ENCODE results near the gene TRPV6. TPM values are rescaled to one million over a fixed set of nuclear protein-coding genes. Genes with fewer than 3 reads are reported as not detected.

The TRPV6 gene
- total RNA-seq, 1 experiment from 2014 or later = not detected

DNA sequence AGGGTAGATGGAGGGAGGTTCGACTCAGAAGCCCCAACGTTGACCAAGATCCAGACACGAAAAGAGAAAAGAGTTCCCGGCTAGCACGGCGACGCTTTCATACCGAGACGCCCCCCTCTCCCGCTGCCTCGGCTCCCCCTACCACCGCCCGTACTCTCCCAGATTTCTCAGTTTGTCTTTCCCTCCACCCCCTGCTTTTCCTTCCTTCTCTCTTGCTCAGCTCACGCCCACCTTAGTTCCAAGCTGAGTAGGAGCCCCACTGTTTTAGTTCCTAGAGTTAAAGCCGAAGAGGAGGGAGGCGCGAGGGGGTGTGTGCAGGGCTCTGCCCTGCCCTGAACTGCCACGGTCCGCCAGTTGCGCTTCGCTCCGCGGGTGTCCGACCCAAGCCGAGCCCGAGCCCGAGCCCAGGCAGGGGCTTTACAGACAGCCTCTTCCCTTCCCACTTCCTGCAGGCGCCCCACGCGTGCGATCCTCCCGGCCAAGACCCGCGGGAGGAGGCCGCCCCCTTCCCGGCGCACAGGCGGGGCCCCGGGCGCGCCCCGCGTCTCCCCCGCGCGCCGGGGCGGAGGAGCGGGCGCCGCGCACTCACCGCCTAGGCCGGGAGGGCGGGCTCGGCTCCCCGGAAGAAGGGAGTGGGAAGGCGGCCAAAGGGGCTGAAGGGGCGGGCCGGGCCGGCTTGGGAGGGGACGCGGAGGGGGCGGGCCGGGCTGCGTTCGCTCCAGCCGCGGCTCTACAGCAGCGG, 31.0 kb downstream of the TRPV6 start, which contains the start of gene EPHB6:
TSS of gene EPHB6 (plus strand) at position 705 of the 742 bp plus-strand sequence. CDS start 8,152 bp downstream, outside the sequence.
- peak within 1 kb of the TSS; percentile 50 for H3K4me3 ChIP-seq
- peak; percentile 68 for DNase-seq
- no peaks in the 10 kb centered on the region for H3K9me3 ChIP-seq
- H3K27me3 ChIP-seq = peaks cover 4% of the 10 kb centered on the region; the same call in 1 of the 2 replicates
- H3K36me3 ChIP-seq = no peaks in the 10 kb centered on the region

GRCh38 chr7:142853739-142854371, 31.7 kb downstream of the TRPV6 start:
- no peaks in the 10 kb centered on the region for H3K9me3 ChIP-seq
- peak overlapping the region; percentile 50 for H3K4me3 ChIP-seq
- peaks cover 4% of the 10 kb centered on the region; the same call in 1 of the 2 replicates for H3K27me3 ChIP-seq
- peak; percentile 31 for DNase-seq
- no peaks in the 10 kb centered on the region for H3K36me3 ChIP-seq

DNA sequence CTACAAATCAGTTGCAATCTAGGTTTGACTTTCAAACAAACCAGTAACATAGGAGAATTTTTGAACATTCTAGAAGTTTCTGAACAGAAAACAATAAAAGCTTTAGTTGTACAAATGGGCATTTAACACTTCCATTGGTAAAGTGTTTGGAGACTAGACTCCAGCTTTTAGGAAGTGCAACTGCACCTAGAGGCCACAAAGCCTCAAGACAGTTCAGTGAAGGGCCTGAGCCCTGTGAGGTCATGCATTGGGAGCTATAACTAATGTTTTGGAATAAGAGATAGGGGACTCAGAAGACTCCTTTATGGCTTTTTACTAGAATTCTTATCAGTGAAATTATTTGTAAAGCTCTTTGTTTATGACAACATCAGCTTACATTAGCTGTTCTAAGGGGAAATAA, 33.6 kb downstream of the TRPV6 start:
- no peak for DNase-seq
- Histone ChIP-seq H3K9me3 (no peaks in the 10 kb centered on the region), H3K36me3 (no peaks in the 10 kb centered on the region), H3K27me3 (peaks cover 4% of the 10 kb centered on the region; the same call in 1 of the 2 replicates), H3K4me3 (no peak overlapping the region)

- no peak overlapping the region for H3K4me3 ChIP-seq
- DNase-seq = no peak
- no peaks in the 10 kb centered on the region for H3K9me3 ChIP-seq
- H3K36me3 ChIP-seq = no peaks in the 10 kb centered on the region
- peaks cover 4% of the 10 kb centered on the region; the same call in 1 of the 2 replicates for H3K27me3 ChIP-seq
Observed at GRCh38 chr7:142851269-142851668, 34.3 kb downstream of the TRPV6 start.

- DNase-seq = no peak
- H3K9me3 ChIP-seq = no peaks in the 10 kb centered on the region
- H3K4me3 ChIP-seq = no peak overlapping the region
- no peaks in the 10 kb centered on the region for H3K27me3 ChIP-seq
- H3K36me3 ChIP-seq = no peaks in the 10 kb centered on the region
Observed at GRCh38 chr7:142847353-142847752, 38.2 kb downstream of the TRPV6 start.

DNA sequence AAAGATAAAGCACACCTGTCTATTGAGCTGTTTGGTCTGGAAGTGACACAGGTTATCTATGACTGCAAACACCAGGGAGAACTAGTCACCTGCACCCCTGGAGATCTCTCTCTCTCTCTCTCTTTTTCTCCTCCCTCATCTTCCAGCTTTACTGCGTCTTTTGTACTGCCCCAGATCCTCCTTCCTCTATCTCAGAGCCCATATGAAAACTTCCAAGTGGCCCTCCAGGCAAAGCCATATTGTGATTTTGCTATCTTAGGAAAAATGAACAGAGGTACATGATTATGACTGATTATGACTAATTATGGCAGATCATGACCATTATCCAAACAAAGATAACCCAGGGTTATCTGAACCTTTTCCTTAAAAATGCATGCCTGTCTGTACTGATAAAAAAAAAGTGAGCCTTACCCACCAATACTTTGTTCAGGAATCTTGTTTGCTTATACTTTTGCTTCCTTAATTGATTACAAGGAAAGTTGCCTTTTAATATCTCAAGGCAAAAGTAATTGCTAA, 43.2 kb downstream of the TRPV6 start:
- DNase-seq = no peak
- H3K4me3 ChIP-seq = no peak overlapping the region
- no peaks in the 10 kb centered on the region for H3K27me3 ChIP-seq
- no peaks in the 10 kb centered on the region for H3K36me3 ChIP-seq
- no peaks in the 10 kb centered on the region for H3K9me3 ChIP-seq

DNA sequence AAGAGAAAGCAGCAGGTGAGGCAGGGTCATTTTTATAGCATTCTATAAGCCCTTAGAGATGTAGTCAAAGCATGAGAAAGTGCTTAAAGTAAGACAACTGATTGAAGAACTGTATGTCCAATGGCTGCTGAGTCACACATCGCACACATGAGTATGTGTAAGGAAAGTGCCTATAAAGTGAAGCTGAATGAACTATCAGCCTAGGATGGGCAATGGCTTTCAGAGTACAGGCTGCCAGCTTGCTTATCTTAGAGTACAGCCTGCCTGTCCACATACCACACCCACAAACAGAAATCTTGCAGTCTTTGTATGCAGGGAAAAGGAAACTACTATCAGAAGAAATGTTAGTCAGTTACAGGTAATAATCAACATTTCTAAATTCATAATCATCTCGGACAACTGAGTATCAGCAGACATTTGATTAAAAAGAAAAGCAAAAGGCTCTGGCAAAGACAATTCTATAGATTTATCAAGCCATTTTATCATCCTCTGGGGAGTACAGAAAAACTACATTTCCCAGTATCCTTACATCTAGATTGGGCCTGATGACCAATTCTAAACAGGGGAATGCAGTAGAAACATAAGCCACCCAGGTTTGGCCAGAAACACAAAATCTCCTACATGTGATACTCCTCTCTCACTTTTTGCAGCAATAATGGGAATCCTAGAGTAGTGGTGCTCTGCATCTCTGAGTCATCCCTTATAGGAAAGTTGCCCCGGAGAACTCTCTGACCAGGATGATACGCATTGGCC, 46.9 kb downstream of the TRPV6 start:
- Histone ChIP-seq H3K9me3 (no peaks in the 10 kb centered on the region), H3K4me3 (no peak overlapping the region), H3K27me3 (no peaks in the 10 kb centered on the region), H3K36me3 (no peaks in the 10 kb centered on the region)
- no peak for DNase-seq

GRCh38 chr7:142836426-142836825, 49.1 kb downstream of the TRPV6 start:
- H3K9me3 ChIP-seq = no peaks in the 10 kb centered on the region

DNA sequence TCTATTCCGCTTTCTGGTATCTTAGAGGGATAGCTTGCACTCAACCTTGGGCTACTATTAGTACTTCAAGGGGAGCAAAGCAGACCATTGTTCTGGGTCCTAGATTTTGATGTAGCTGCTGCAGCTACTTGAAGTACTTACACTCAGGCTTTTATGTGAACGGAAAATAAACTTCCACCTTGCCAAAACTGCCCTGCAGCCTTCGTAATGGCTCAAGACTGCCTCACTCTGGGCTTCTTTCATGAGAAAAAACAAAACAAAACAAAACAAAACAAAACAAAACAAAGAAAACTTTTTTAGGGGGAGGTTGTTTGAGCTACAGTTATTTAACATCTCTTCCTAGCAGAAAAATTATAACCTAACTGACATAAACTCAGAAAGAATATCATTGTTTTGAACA, 50.1 kb downstream of the TRPV6 start:
- no peak for DNase-seq
- Histone ChIP-seq H3K9me3 (no peaks in the 10 kb centered on the region), H3K36me3 (no peaks in the 10 kb centered on the region), H3K27me3 (no peaks in the 10 kb centered on the region), H3K4me3 (no peak overlapping the region)

More at GRCh38 chr7:142836426-142836825, 49.1 kb downstream of the TRPV6 start:
- Histone ChIP-seq H3K4me3 (no peak overlapping the region), H3K27me3 (no peaks in the 10 kb centered on the region), H3K36me3 (no peaks in the 10 kb centered on the region)
- no peak for DNase-seq

- no peak for DNase-seq
- no peaks in the 10 kb centered on the region for H3K27me3 ChIP-seq
- H3K9me3 ChIP-seq = no peaks in the 10 kb centered on the region
- H3K36me3 ChIP-seq = no peaks in the 10 kb centered on the region
- H3K4me3 ChIP-seq = no peak overlapping the region
Observed at GRCh38 chr7:142833174-142834048, 52.1 kb downstream of the TRPV6 start.

- H3K4me3 ChIP-seq = no peak overlapping the region
- DNase-seq = no peak
- H3K27me3 ChIP-seq = no peaks in the 10 kb centered on the region
Observed at GRCh38 chr7:142832417-142832816, 53.1 kb downstream of the TRPV6 start.

DNA sequence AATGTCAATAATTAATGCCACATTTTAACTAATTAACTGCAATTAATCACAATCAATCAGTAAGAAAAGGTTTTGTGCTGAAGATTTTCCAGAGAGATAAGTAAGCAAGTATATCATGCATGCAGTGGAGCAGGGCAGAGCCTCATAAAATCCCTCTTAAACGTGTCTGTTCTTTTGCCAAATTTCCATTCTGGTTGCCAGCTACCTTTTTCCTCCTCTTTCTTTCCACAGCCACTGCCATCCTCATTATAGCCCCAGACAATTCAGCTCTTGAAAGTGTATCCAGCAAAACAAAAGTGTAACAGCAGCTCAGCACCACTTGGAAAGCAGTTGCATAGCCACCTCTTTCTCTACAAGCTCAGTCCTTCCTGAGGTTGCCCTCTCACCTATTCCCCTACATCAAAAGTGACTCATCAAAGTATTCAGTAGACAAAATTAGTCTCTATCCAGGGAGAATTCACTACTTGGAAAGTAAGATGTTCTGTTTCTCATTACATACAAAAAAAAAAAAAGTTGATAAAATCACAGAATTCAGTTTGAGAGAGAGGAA, 57.5 kb downstream of the TRPV6 start:
- H3K36me3 ChIP-seq = no peaks in the 10 kb centered on the region
- no peak overlapping the region for H3K4me3 ChIP-seq
- no peaks in the 10 kb centered on the region; the same call in 1 of the 2 replicates for H3K9me3 ChIP-seq
- H3K27me3 ChIP-seq = no peaks in the 10 kb centered on the region; the same call in 1 of the 2 replicates
- DNase-seq = no peak

More at GRCh38 chr7:142832417-142832816, 53.1 kb downstream of the TRPV6 start:
- no peaks in the 10 kb centered on the region for H3K36me3 ChIP-seq
- no peaks in the 10 kb centered on the region for H3K9me3 ChIP-seq

GRCh38 chr7:142822714-142823113, 62.8 kb downstream of the TRPV6 start:
- Histone ChIP-seq H3K36me3 (no peaks in the 10 kb centered on the region), H3K27me3 (peaks cover 5% of the 10 kb centered on the region; the same call in 1 of the 2 replicates), H3K4me3 (no peak overlapping the region), H3K9me3 (no peaks in the 10 kb centered on the region; the same call in 1 of the 2 replicates)
- no peak for DNase-seq
